AG04450 (cell line): ENCODE results near the gene TNKS1BP1. TPM values are rescaled to one million over a fixed set of nuclear protein-coding genes. Genes with fewer than 3 reads are reported as not detected.
"Not testable (repeated sequence)": the region's sequence is repeated elsewhere in the genome, so short reads cannot be mapped to it uniquely, and the experiment has no call there.

Experiments used
- CTCF ChIA-PET: fragments of 300-600, 350-600 bp; formaldehyde crosslinking; extraction: SDS; loops from one replicate; lab custom pipeline; 2022; ENCODE audit warnings: antibody characterized with exemption, inconsistent platforms; lab: Charles Lee
- POLR2A ChIA-PET: fragments of 350-600 bp; formaldehyde crosslinking; extraction: SDS; loops from one replicate; lab custom pipeline; 2021; ENCODE audit warnings: antibody characterized with exemption, inconsistent platforms; lab: Yijun Ruan, JAX
- DNase-seq: peaks from one replicate; pipeline ENCODE4 v3.0.0-alpha.2; 2011; ENCODE audit warnings: low read depth, low spot score
- H3K27ac ChIP-seq: one replicate; pipeline ENCODE4 v1.5.1; 2012; ENCODE audit warnings: low read depth, low read length, control low read depth
- H3K27me3 ChIP-seq: one replicate; pipeline ENCODE4 v1.6.0; 2012; ENCODE audit warnings: low read length; ENCODE audit not compliant: control insufficient read depth, insufficient read depth
- H3K4me3 ChIP-seq: 2 replicates; pipeline ENCODE4 v1.5.1; 2011; ENCODE audit warnings: mild to moderate bottlenecking, low read depth, low read length, control low read depth
- H3K9me3 ChIP-seq: 2 replicates; pipeline ENCODE4 v1.5.1; 2012; ENCODE audit warnings: low read length; ENCODE audit not compliant: control insufficient read depth, insufficient read depth
- CTCF ChIP-seq: IDR thresholded peaks from 2 replicates; pipeline ENCODE4 v1.5.1; 2011; ENCODE audit warnings: low read depth, low read length, control low read depth, inconsistent platforms
- polyA plus RNA-seq: library from polyadenylated mRNA; depleted of rRNA; stranded (reverse); fragments of >200 nt; gene quantifications from 2 replicates; pipeline ENCODE4 v1.2.3, GENCODE V29; 2011

TNKS1BP1 gene
- polyA plus RNA-seq, 1 experiment = 59.4 TPM

DNA sequence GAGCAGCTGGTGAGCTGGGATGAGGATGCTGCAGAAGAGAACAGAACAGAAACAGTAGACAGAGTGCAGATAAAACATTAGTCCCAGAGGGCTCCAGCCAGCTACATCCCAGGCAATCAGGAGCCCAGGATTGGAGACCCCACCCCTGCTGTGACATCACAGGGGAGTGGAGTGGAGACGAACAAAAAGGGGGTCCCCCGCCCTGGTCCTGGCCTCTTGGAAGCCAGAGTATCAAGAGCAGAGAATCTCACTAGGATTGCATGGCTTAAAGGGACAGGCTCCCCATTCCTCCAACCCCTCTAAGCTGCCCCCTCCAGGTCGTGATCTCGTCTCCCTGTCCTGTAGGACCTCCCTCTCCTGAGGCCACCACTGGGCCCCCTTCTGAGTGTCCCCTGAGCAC, 13.4 kb upstream of the TNKS1BP1 start, which contains the start of gene P2RX3:
Gene P2RX3 (plus strand): TSS at position 211 of the 400 bp plus-strand sequence. CDS start 199 bp downstream, outside the sequence.
- Histone ChIP-seq H3K9me3 (no peaks in the 10 kb centered on the region; the same call in 1 of the 2 replicates), H3K27ac (no peak within 1 kb of the TSS), H3K27me3 (peaks cover 25% of the 10 kb centered on the region), H3K4me3 (no peak within 1 kb of the TSS)
- TF ChIP-seq CTCF = no peak
- no peak for DNase-seq
- CTCF ChIA-PET = interaction anchor here (0.9 kb wide), 1 partner anchor 15 kb away, joined by 3 read pairs; no protein-coding TSS in a partner anchor
- POLR2A ChIA-PET = interaction anchor here (0.6 kb wide), 1 partner anchor 288 kb away, joined by 3 read pairs; no protein-coding TSS in a partner anchor

DNA sequence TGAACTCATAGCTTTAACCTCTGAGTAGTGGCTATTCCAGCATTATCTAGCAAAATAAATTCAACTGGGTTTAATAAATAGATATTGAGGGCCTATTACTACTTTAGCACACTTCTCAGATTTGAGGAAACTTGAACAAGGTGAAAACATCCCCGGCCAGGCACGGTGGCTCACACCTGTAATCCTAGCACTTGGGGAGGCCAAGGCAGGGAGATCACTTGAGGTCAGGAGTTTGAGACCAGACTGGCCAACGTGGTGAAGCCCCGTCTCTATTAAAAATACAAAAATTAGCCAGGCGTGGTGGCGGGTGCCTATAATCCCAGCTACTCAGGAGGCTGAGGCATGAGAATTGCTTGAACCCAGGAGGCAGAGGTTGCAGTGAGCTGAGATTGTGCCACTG, 12.1 kb upstream of the TNKS1BP1 start:
- peaks cover 25% of the 10 kb centered on the region for H3K27me3 ChIP-seq
- ChIA-PET POLR2A (interaction anchor here (0.6 kb wide), 1 partner anchor 176 kb away, joined by 3 read pairs; no protein-coding TSS in a partner anchor), CTCF (interaction anchor here (1.0 to 2.3 kb wide), 4 partner anchors 9 to 156 kb away, joined by 3 to 7 read pairs (median 4); partner anchors contain the start of gene TNKS1BP1)
- H3K27ac ChIP-seq, DNase-seq, H3K4me3 ChIP-seq, H3K9me3 ChIP-seq: not testable (repeated sequence)

DNA sequence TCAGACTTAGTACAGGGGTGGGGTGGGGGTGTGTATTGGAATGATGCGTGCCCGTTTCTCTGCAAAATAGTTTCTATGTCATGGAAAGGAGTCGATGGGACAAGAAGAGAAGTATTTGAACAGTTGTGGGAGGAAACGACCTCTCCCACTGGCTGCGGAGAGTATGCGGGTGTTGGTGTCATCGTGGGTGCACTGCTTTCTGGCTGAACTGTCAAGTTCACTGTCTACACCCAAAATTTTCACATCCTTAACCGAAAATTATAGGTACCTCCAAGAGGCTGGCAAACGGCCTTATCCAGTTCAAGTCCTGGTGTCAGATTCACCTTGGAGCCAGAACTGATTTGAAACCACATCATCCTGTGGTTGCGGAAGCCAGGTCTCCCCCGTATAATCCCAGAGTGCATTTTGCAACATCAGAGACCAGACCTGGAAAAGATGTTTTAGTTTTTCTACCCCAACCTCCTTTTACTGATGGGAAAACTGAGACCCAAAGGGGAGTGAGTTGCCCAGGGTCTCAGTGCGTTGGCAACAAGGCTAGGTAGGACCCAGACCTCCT, 11.4 kb upstream of the TNKS1BP1 start:
- Histone ChIP-seq H3K27me3 (peaks cover 22% of the 10 kb centered on the region), H3K9me3 (no peaks in the 10 kb centered on the region; the same call in 1 of the 2 replicates), H3K4me3 (peak overlapping the region; percentile 78), H3K27ac (no peak overlapping the region)
- ChIA-PET POLR2A (interaction anchor here (2.6 kb wide), 1 partner anchor 10 kb away, joined by 14 read pairs; the partner anchor contains the start of gene TNKS1BP1), CTCF (interaction anchor here (1.0 to 2.3 kb wide), 5 partner anchors 10 to 191 kb away, joined by 3 to 7 read pairs (median 5); partner anchors contain the start of gene TNKS1BP1)
- no peak for TF ChIP-seq CTCF
- no peak for DNase-seq

- Histone ChIP-seq H3K4me3 (peak within 1 kb of the TSS; percentile 78), H3K9me3 (no peaks in the 10 kb centered on the region; the same call in 1 of the 2 replicates), H3K27me3 (peaks cover 17% of the 10 kb centered on the region), H3K27ac (peak within 1 kb of the TSS; percentile 39)
- POLR2A ChIA-PET = interaction anchor here (1.0 to 2.6 kb wide), 2 partner anchors 10 to 24 kb away, joined by 6 to 14 read pairs; partner anchors contain the start of gene TNKS1BP1
- DNase-seq = no peak
- CTCF ChIA-PET = interaction anchor here (0.8 to 2.3 kb wide), 4 partner anchors 10 to 191 kb away, joined by 3 to 7 read pairs (median 5); partner anchors contain the start of gene TNKS1BP1
- no peak for TF ChIP-seq CTCF
These were observed 10.8 kb upstream of the TNKS1BP1 start, which contains the start of gene SSRP1 for GRCh38 chr11:57335343-57336110. Gene SSRP1 (minus strand): TSS chr11:57335892. CDS start chr11:57335121, 771 bp downstream.

DNA sequence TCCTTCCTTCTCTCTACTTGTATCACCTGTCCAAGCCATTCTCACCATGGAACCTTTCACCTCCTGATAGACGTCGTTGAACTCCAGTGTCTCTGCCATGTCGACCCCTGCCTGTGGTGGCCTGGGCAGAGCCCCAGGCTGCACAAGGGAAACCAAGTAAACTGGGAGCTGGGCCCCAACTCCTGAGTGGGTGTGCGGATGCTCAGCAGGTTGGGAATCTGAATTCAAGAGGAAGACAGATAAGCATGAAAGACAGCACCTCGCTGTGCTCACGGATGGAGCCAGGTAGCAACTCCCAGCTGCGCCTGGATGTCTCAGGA, 10.2 kb upstream of the TNKS1BP1 start:
- ChIA-PET CTCF (interaction anchor here (0.8 to 2.3 kb wide), 4 partner anchors 10 to 192 kb away, joined by 3 to 7 read pairs (median 5); partner anchors contain the start of gene TNKS1BP1), POLR2A (interaction anchor here (0.5 to 2.6 kb wide), 3 partner anchors 9 to 62 kb away, joined by 3 to 14 read pairs (median 6); partner anchors contain the start of gene TNKS1BP1)
- TF ChIP-seq CTCF = no peak
- Histone ChIP-seq H3K4me3 (peak overlapping the region; percentile 78), H3K9me3 (no peaks in the 10 kb centered on the region; the same call in 1 of the 2 replicates), H3K27me3 (peaks cover 13% of the 10 kb centered on the region), H3K27ac (peak overlapping the region; percentile 39)
- no peak for DNase-seq
